SK-N-SH (cell line): ENCODE measurements around the gene GRK2. TPM values are rescaled to one million over a fixed set of nuclear protein-coding genes. Genes with fewer than 3 reads are reported as not detected.

Experiments used
- CTCF ChIA-PET: fragments of 300-600, 350-600 bp; formaldehyde crosslinking; extraction: SDS; loops from one replicate; lab custom pipeline; 2021; lab: Yijun Ruan, JAX
- POLR2A ChIA-PET: fragments of 350-600 bp; sonication (Branson Sonifier 250); formaldehyde crosslinking; extraction: SDS; loops from one replicate; lab custom pipeline; 2020; ENCODE audit warnings: antibody characterized with exemption, inconsistent platforms; lab: Yijun Ruan, JAX
- DNase-seq: peaks from one replicate; pipeline ENCODE4 v3.0.0; 2012
- H2AFZ ChIP-seq: fragments of 200-600 bp; sonication (generic); 2 replicates; pipeline ENCODE4 v1.8.1; 2016; ENCODE audit warnings: antibody characterized with exemption, mild to moderate bottlenecking, low read depth
- H3F3A ChIP-seq: fragments of 200-600 bp; sonication (generic); replicated peaks from 2 replicates; pipeline ENCODE3; 2016; ENCODE audit warnings: antibody characterized with exemption, mild to moderate bottlenecking; ENCODE audit not compliant: insufficient read depth
- H3K27ac ChIP-seq, 2 experiments: fragments of 200-500 bp in 1 of 2; fragments of 200-600 bp in 1 of 2; sonication (Bioruptor generic) in 1 of 2; sonication (generic), shearing (Covaris generic) in 1 of 2; 2 replicates each; pipeline versions ENCODE4 v1.5.1 to v1.6.1; 2014 to 2016; ENCODE audit warnings: low read depth in 2 of 2, inconsistent platforms in 1 of 2, low read length in 1 of 2, mild to moderate bottlenecking in 1 of 2, mixed read lengths in 1 of 2
- H3K27me3 ChIP-seq: fragments of 200-600 bp; sonication (generic), shearing (Covaris generic); 2 replicates; pipeline ENCODE4 v1.6.1; 2016; ENCODE audit warnings: mixed run types; ENCODE audit not compliant: insufficient read depth
- H3K36me3 ChIP-seq, 2 experiments: fragments of 200-500 bp in 1 of 2; fragments of 200-600 bp in 1 of 2; sonication (Bioruptor generic) in 1 of 2; sonication (generic) in 1 of 2; replicated peaks in 1 of 2; 2 replicates each; pipeline versions ENCODE3 to v1.5.1; 2014 to 2016; ENCODE audit warnings: low read length in 1 of 2, mild to moderate bottlenecking in 1 of 2; ENCODE audit not compliant: insufficient read depth in 2 of 2, control insufficient read depth in 1 of 2
- H3K4me1 ChIP-seq, 2 experiments: fragments of 200-500 bp in 1 of 2; fragments of 200-600 bp in 1 of 2; sonication (Bioruptor generic) in 1 of 2; sonication (generic), shearing (Covaris generic) in 1 of 2; 2 replicates each; pipeline versions ENCODE4 v1.5.1 to v1.6.1; 2014 to 2016; ENCODE audit warnings: low read depth in 1 of 2, low read length in 1 of 2, mixed run types in 1 of 2; ENCODE audit not compliant: insufficient read depth in 2 of 2, control insufficient read depth in 1 of 2
- H3K4me2 ChIP-seq: fragments of 200-600 bp; sonication (generic), shearing (Covaris generic); 2 replicates; pipeline ENCODE4 v1.6.1; 2017; ENCODE audit warnings: mixed run types
- H3K4me3 ChIP-seq, 2 experiments: fragments of 200-500 bp in 1 of 2; fragments of 200-600 bp in 1 of 2; sonication (Bioruptor generic) in 1 of 2; sonication (generic), shearing (Covaris generic) in 1 of 2; 2 replicates each; pipeline versions ENCODE4 v1.5.1 to v1.8.1; 2014 to 2016; ENCODE audit warnings: low read depth in 2 of 2, inconsistent platforms in 1 of 2, low read length in 1 of 2, mild to moderate bottlenecking in 1 of 2, mixed read lengths in 1 of 2, moderate library complexity in 1 of 2
- H3K79me2 ChIP-seq: fragments of 200-600 bp; sonication (generic); 2 replicates; pipeline ENCODE4 v1.8.1; 2017; ENCODE audit warnings: mild to moderate bottlenecking; ENCODE audit not compliant: insufficient read depth
- H3K9ac ChIP-seq: fragments of 200-600 bp; sonication (generic); 2 replicates; pipeline ENCODE4 v1.6.1; 2017; ENCODE audit warnings: mixed run types
- H3K9me2 ChIP-seq: fragments of 200-600 bp; sonication (generic); 2 replicates; pipeline ENCODE4 v1.6.1; 2017; ENCODE audit warnings: mixed run types
- H3K9me3 ChIP-seq: fragments of 200-600 bp; sonication (generic); 2 replicates; pipeline ENCODE4 v1.6.1; 2017; ENCODE audit warnings: mixed run types, mild to moderate bottlenecking, moderate library complexity
- H4K20me1 ChIP-seq: fragments of 200-600 bp; sonication (generic); 2 replicates; pipeline ENCODE4 v1.6.1; 2017; ENCODE audit warnings: mild to moderate bottlenecking, mixed run types; ENCODE audit not compliant: insufficient read depth
- CHD2 ChIP-seq: fragments of 150-350 bp; IDR thresholded peaks from 2 replicates; pipeline ENCODE4 v1.6.1; 2018; ENCODE audit warnings: low read length; ENCODE audit not compliant: partially characterized antibody
- ELF1 ChIP-seq: IDR thresholded peaks from 2 replicates; pipeline ENCODE4 v1.4.0; 2012
- EP300 ChIP-seq, 2 experiments: IDR thresholded peaks; 2 replicates each; pipeline versions ENCODE4 v1.4.0 to v1.6.1; 2012; ENCODE audit warnings: borderline replicate concordance in 1 of 2, low read depth in 1 of 2, low read length in 1 of 2
- GABPA ChIP-seq: IDR thresholded peaks from 2 replicates; pipeline ENCODE4 v1.4.0; 2012; ENCODE audit warnings: low read depth, mild to moderate bottlenecking
- GATA2 ChIP-seq: sonication (generic); formaldehyde crosslinking; IDR thresholded peaks from 2 replicates; pipeline ENCODE4 v1.5.0; 2020; ENCODE audit warnings: mild to moderate bottlenecking, missing genetic modification reagents
- IRF3 ChIP-seq: fragments of 150-350 bp; IDR thresholded peaks from 2 replicates; pipeline ENCODE4 v1.6.1; 2016; ENCODE audit warnings: mild to moderate bottlenecking, low read depth, low read length
- JUND ChIP-seq: IDR thresholded peaks from 2 replicates; pipeline ENCODE4 v1.4.0; 2012
- MAX ChIP-seq: IDR thresholded peaks from 2 replicates; pipeline ENCODE4 v1.4.0; 2012; ENCODE audit warnings: low read depth
- NFIC ChIP-seq: IDR thresholded peaks from 2 replicates; pipeline ENCODE4 v1.4.0; 2012; ENCODE audit warnings: borderline replicate concordance
- POLR2AphosphoS5 ChIP-seq: IDR thresholded peaks from 2 replicates; pipeline ENCODE4 v1.6.1; 2012; ENCODE audit warnings: low read depth, low read length
- SIN3A ChIP-seq: IDR thresholded peaks from 2 replicates; pipeline ENCODE4 v1.6.1; 2012; ENCODE audit warnings: low read depth, mild to moderate bottlenecking, low read length, moderate library complexity, borderline replicate concordance
- TCF12 ChIP-seq: IDR thresholded peaks from 2 replicates; pipeline ENCODE4 v1.4.0; 2012
- YY1 ChIP-seq: IDR thresholded peaks from 2 replicates; pipeline ENCODE4 v1.4.0; 2012; ENCODE audit warnings: low read depth, mild to moderate bottlenecking
- ZBTB33 ChIP-seq: IDR thresholded peaks from 2 replicates; pipeline ENCODE4 v1.4.0; 2012; ENCODE audit warnings: low read depth, borderline replicate concordance
- WGBS: methylation state at CpG from one replicate; pipeline ENCODE4 v1.1.6; 2017; ENCODE audit warnings: low lambda C conversion rate; 5-methylcytosine and 5-hydroxymethylcytosine counted together
- polyA plus RNA-seq, 3 experiments: library from polyadenylated mRNA; depleted of rRNA; stranded (reverse); fragments of >200 nt; gene quantifications; 2 replicates each; pipeline ENCODE4 v1.2.3, GENCODE V29; 2012
- TF ChIP-seq, protein P1 (sequence below): fragments of 200-600 bp; sonication (generic); IDR thresholded peaks from 2 replicates; pipeline ENCODE4 v1.6.1; 2017; ENCODE audit warnings: antibody characterized with exemption, mild to moderate bottlenecking, moderate library complexity

GRK2 gene
- polyA plus RNA-seq, 1 of the 3 experiments (the other 2 are of a cell fraction) = 48.5 TPM

GRCh38 chr11:67264260-67264659 is 2.0 kb upstream of the GRK2 start:
- no peak for DNase-seq
- peaks cover 10 to 30% of the 10 kb centered on the region in 2 experiments; a peak in 2 of 4 replicates for H3K4me1 ChIP-seq
- TF ChIP-seq ZBTB33 (no peak), GATA2 (CRISPR knock-in tag) (no peak), MAX (no peak), IRF3 (no peak), EP300 (IDR thresholded peaks at IDR 0.05; ENCODE audit: borderline replicate concordance in 1 of 2, low read depth in 1 of 2, low read length in 1 of 2) (no peak), SIN3A (no peak), ELF1 (no peak), NFIC (no peak), CHD2 (no peak), POLR2AphosphoS5 (no peak)
- TF ChIP-seq, all 33 proteins: peak for 0
- H2AFZ ChIP-seq = no peak overlapping the region
- no peaks in the 10 kb centered on the region for H3K9me2 ChIP-seq
- ChIA-PET POLR2A (no interaction called here), CTCF (interaction anchor here (0.8 to 10.0 kb wide), 8 partner anchors 12 to 117 kb away, joined by 3 to 274 read pairs (median 26); partner anchors contain the start of genes CLCF1 and SSH3)
- peaks cover 12% of the 10 kb centered on the region for H3F3A ChIP-seq
- peaks cover 0 to 3% of the 10 kb centered on the region in 2 experiments for H3K36me3 ChIP-seq
- H3K9me3 ChIP-seq = no peaks in the 10 kb centered on the region
- H3K4me2 ChIP-seq = no peak overlapping the region
- H3K27me3 ChIP-seq = no peaks in the 10 kb centered on the region
- no peak overlapping the region for H3K4me3 ChIP-seq
- no peak overlapping the region for H3K27ac ChIP-seq
- peaks cover 27% of the 10 kb centered on the region for H3K79me2 ChIP-seq
- 97% methylated on average over 5 of the region's 5 CpGs for WGBS
- peaks cover 3% of the 10 kb centered on the region; the same call in 1 of the 2 replicates for H4K20me1 ChIP-seq
- no peak overlapping the region for H3K9ac ChIP-seq

DNA sequence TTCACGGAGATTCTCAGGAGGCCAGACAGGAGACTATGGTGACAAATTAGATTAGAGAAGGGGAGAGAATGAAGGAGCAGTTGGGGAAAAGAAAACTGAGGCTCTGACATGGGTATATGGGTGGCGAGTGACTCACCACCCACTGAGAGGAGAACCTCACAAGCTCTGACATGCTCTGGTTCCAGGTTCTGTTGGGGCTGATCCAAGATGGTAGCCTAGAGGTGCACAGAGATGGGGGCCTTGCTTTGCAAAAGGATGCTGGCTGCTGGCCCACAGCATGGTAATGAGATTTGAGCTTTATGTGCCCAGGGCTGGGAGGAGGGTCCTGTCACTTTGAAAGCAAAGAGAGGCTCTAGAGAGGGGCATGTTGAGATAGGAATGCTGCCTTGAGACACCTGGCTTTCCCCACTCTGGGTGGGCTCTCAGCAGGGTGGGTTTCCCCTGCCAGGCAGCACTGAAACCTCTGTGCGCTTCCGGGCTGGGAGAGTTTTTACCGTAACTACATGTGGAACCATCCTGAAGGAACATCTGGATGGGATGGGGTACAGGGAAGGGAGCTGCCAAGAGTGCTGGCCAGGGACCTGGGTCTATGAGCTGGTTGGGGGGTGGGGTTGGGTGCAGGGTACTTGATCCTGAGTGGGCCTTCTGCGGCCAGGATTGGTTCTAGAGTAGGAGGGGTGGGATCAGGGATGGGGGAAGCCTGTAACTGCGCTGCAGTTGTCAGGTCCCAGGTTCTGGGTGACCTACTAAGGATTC is 1.2 kb upstream of the GRK2 start:
- H3K9me3 ChIP-seq = no peaks in the 10 kb centered on the region
- peaks cover 12% of the 10 kb centered on the region for H3F3A ChIP-seq
- H3K36me3 ChIP-seq = peaks cover 0 to 3% of the 10 kb centered on the region in 2 experiments
- H3K4me3 ChIP-seq = no peak overlapping the region
- ChIA-PET CTCF (interaction anchor here (0.6 to 10.0 kb wide), 7 partner anchors 13 to 116 kb away, joined by 3 to 274 read pairs (median 5); partner anchors contain the start of gene CLCF1), POLR2A (no interaction called here)
- DNase-seq = no peak
- no peak overlapping the region for H3K9ac ChIP-seq
- no peaks in the 10 kb centered on the region for H3K27me3 ChIP-seq
- no peak overlapping the region for H3K27ac ChIP-seq
- H3K79me2 ChIP-seq = peaks cover 35% of the 10 kb centered on the region
- H3K4me1 ChIP-seq = peaks cover 14 to 35% of the 10 kb centered on the region in 2 experiments; a peak in 2 of 4 replicates
- H3K9me2 ChIP-seq = no peaks in the 10 kb centered on the region
- peaks cover 3% of the 10 kb centered on the region; the same call in 1 of the 2 replicates for H4K20me1 ChIP-seq
- WGBS = 91% methylated on average over 2 of the region's 7 CpGs
- TF ChIP-seq YY1 (no peak), JUND (no peak), POLR2AphosphoS5 (no peak), GABPA (no peak), GATA2 (CRISPR knock-in tag) (no peak), ZBTB33 (no peak), TCF12 (no peak), CHD2 (no peak)
- TF ChIP-seq, protein P1, sequence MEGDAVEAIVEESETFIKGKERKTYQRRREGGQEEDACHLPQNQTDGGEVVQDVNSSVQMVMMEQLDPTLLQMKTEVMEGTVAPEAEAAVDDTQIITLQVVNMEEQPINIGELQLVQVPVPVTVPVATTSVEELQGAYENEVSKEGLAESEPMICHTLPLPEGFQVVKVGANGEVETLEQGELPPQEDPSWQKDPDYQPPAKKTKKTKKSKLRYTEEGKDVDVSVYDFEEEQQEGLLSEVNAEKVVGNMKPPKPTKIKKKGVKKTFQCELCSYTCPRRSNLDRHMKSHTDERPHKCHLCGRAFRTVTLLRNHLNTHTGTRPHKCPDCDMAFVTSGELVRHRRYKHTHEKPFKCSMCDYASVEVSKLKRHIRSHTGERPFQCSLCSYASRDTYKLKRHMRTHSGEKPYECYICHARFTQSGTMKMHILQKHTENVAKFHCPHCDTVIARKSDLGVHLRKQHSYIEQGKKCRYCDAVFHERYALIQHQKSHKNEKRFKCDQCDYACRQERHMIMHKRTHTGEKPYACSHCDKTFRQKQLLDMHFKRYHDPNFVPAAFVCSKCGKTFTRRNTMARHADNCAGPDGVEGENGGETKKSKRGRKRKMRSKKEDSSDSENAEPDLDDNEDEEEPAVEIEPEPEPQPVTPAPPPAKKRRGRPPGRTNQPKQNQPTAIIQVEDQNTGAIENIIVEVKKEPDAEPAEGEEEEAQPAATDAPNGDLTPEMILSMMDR = no peak
- H3K4me2 ChIP-seq = no peak overlapping the region
- no peak overlapping the region for H2AFZ ChIP-seq
